ENCODE measurements around the gene CBFA2T3.

CBFA2T3 gene

GRCh38 chr16:88842806-88843205 lies 134.2 kb downstream of the CBFA2T3 start:
- no peak for TF ChIP-seq CTCF (IDR thresholded peaks at IDR 0.05; ENCODE audit: low read depth, low read length, missing control alignments)
- H3K4me3 ChIP-seq (ENCODE audit: low read depth, low read length): no peak overlapping the region
- no peak for DNase-seq (ENCODE audit: low read depth)
- in situ Hi-C loops (cut with HindIII; ENCODE audit: low sequenced_read_pairs): no loop called here

GRCh38 chr16:88842308-88842756 lies 134.7 kb downstream of the CBFA2T3 start:
- DNase-seq (ENCODE audit: low read depth): no peak
- in situ Hi-C loops (cut with HindIII; ENCODE audit: low sequenced_read_pairs): no loop called here
- H3K4me3 ChIP-seq (ENCODE audit: low read depth, low read length): no peak overlapping the region
- TF ChIP-seq CTCF (IDR thresholded peaks at IDR 0.05; ENCODE audit: low read depth, low read length, missing control alignments): no peak

GRCh38 chr16:88841521-88842307 lies 135.3 kb downstream of the CBFA2T3 start:
- in situ Hi-C loops (cut with HindIII; ENCODE audit: low sequenced_read_pairs): no loop called here
- no peak for TF ChIP-seq CTCF (IDR thresholded peaks at IDR 0.05; ENCODE audit: low read depth, low read length, missing control alignments)

GRCh38 chr16:88840600-88841215 lies 136.3 kb downstream of the CBFA2T3 start:
- TF ChIP-seq CTCF (IDR thresholded peaks at IDR 0.05; ENCODE audit: low read depth, low read length, missing control alignments): no peak
- no peak overlapping the region for H3K4me3 ChIP-seq (ENCODE audit: low read depth, low read length)
- in situ Hi-C loops (cut with HindIII; ENCODE audit: low sequenced_read_pairs): no loop called here
- no peak for DNase-seq (ENCODE audit: low read depth)

More at GRCh38 chr16:88841521-88842307, 135.3 kb downstream of the CBFA2T3 start:
- no peak overlapping the region for H3K4me3 ChIP-seq (ENCODE audit: low read depth, low read length)
- DNase-seq (ENCODE audit: low read depth): no peak

GRCh38 chr16:88839745-88840599 lies 137.0 kb downstream of the CBFA2T3 start:
- no peak overlapping the region for H3K4me3 ChIP-seq (ENCODE audit: low read depth, low read length)
- DNase-seq (ENCODE audit: low read depth): no peak
- in situ Hi-C loops (cut with HindIII; ENCODE audit: low sequenced_read_pairs): no loop called here
- no peak for TF ChIP-seq CTCF (IDR thresholded peaks at IDR 0.05; ENCODE audit: low read depth, low read length, missing control alignments)

GRCh38 chr16:88839026-88839529 lies 137.9 kb downstream of the CBFA2T3 start:
- TF ChIP-seq CTCF (IDR thresholded peaks at IDR 0.05; ENCODE audit: low read depth, low read length, missing control alignments): no peak
- H3K4me3 ChIP-seq (ENCODE audit: low read depth, low read length): no peak overlapping the region
- in situ Hi-C loops (cut with HindIII; ENCODE audit: low sequenced_read_pairs): no loop called here
- no peak for DNase-seq (ENCODE audit: low read depth)
